NCI-H82 treated with DMSO at 0.1 percent for 48 hours (cell line): ENCODE data around the gene HSPB7.
"Not testable (repeated sequence)": the region's sequence is repeated elsewhere in the genome, so short reads cannot be mapped to it uniquely, and the experiment has no call there.

Source experiments
- DNase-seq: peaks from one replicate; lab custom pipeline; 2025; ENCODE audit not compliant: unreplicated experiment; lab: John Stamatoyannopoulos, UW

HSPB7 gene

DNA sequence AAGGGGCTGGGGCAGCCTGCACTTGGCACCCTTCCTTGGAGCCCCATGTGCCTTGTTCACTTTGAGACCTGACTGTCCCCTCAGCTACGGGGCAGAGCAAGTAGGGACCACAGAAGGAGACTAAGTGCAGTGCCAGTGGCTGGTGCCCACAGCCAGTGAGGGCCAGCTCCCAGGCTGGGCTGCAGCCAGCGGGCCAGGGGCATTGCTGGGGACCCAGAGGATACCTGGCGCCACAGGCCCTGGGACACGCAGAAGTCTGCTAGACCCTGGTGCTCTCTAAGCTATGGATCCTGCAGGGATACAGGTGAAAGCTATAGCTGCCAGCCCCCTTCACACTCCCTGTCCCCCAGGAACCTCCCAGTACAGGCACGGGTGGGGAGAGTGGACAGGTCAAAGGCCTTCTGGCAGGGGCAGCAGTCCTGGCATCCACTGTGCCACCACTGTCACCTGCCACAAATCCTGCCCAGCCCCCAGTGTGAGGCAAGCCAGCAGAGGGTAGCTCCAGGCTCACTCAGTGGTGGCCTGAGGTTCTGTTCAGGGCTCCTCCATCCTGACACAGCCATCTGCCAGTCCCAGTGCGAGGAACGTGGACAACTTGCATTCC is 5.3 kb upstream of the HSPB7 start:
- DNase-seq: no peak

DNA sequence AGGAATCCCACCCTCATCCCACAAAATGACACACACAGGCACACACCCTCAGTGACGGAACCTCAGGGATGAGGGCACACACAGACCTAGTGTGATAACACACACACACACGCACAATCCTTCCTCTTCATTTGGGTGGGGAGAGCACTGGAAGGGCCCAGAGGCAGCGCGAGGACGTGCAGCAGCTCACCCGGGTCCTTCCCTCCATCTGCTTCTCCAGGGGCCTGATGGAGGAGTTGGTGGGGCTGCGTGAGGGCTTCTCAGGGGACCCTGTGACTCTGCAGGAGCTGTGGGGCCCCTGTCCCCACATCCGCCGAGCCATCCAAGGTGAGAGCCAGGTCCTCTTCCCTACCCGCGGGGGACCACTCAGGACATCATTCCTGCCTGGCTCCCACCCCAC is 4.5 kb upstream of the HSPB7 start:
- DNase-seq: no peak

DNA sequence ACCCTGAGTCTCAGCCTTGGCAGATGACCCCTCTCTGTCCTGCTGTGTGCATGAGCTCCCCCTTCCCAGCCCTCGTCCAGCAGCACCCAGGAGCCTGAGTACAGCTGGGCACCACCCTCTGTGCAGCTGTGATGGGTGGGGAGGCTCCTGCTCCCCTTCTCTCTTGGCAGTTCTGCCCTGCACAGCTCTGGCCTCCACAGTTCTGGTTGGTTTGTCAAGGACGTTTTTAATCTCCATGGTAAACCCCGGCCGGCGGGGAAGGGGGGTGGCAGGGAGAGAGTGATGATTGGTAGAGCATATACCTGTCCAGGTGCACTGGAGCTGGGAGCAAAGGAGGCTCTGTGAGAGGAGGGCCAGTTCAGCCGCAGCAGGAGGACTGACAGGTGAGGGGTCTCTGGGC is 3.8 kb upstream of the HSPB7 start, which contains the start of gene CLCNKA:
Gene CLCNKA (plus strand): TSS at position 356 of the 400 bp plus-strand sequence. CDS start 584 bp downstream, outside the sequence.
- no peak for DNase-seq

DNA sequence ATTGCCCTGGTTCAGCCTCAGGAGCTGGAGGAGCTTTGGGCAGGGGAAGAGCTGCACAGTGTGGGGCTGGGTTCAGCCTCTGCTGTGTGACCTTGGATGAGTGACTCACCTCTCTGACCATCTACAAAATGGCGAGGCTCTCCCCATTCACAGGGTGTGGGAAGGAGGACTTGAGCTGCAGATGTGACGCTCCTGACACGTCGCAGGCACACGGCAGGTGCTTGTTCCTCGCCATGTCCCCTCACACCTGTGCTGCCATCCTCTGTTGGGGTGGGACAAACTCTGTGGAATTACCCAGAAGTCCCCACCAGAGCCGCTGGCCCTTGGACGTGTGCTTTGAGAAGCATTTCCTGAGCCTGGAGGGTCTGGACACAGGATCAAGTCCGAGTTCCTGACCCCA is 3.0 kb upstream of the HSPB7 start:
- DNase-seq: not testable (repeated sequence)

DNA sequence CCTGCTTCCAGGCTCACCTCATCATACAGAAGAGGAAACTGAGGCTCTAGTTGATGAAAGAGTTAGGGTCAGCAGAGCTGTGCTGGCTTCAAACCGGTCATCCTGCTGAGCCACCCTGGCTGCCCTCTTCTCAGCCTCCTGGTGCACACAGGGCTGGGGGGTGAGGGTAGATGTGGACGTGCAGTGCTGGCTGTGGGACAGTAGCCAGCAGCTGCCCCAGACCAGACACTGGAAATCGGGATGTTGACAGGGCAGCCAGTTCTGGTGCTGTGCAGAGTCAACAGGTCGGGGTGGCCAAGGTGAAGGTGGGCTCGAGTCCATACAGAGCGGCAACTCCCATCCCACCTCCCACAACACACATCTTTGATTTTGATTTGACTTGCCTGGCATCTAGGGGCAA is 2.5 kb upstream of the HSPB7 start:
- no peak for DNase-seq

DNA sequence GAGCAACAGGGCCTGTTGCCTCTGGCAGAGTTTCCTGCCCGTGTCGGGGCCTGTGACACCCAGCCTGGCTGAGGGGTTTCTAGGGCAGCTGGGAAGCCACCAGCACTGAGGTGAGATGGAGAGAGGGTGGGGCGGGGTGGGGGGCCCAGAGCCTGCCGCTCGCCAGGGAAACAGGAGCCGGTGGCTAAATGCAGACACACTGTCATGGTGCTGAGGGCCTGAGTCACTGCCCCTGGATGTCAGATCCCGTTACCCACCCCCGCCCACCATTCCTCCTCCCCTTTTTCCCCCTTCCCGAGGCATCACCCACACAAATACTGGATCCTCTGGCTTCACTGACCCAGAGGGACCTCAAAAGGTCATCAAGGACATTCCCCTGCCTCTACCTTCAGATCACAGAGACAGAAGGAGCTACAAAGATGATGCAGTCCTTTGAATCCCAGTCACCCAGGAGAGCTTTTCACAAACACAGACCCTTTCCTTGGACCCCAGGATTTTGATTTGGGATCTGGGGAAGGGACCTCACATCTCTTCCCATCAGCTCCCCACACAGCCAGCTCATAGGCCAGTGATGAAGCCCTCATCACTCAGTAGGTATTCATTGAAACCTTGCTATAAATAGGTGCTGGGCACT is 1.9 kb upstream of the HSPB7 start:
- DNase-seq: no peak

DNA sequence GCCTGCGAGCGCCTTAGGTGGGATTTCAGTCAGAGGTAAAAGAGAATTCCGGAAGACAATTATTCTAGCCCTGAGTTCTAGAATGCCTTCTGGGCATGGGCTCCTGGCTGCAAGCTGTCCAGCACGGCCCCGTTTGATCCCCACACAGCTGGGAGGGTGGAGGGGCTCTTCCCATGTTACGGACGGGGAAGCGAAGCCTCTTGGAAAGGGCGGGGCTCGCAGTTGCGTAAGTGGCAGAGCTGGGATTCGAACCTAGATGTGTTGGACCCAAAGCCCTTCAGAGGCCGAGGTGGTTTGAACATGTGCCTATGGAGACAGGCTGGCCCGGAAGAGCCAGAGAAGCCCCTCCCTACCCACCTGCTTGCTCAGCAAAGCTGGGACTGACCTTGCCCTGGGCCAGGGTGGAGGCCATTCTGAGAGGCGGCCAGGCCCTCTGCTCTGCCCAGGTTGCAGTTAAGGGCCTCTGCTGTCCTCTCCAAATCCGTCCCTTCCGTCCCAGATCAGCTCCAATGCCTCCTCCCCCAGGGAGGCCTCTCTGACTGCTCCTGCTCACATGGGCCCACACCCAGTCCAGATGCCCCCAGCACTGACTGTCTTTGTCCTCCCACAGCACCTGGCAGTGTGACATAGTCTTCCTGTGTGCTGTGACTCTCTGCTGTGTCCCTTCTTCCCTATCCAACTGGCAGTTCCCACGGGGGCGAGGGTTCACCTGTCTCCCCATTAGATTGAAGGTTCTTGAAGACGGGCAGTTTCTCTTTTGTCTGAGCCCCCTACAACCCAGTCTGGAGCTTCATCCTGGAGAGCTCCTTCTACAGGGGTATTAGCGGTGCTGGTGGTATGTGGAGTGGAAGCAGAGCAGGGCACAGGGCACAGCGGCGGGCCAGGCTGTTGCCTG is 1.2 kb upstream of the HSPB7 start:
- no peak for DNase-seq

DNA sequence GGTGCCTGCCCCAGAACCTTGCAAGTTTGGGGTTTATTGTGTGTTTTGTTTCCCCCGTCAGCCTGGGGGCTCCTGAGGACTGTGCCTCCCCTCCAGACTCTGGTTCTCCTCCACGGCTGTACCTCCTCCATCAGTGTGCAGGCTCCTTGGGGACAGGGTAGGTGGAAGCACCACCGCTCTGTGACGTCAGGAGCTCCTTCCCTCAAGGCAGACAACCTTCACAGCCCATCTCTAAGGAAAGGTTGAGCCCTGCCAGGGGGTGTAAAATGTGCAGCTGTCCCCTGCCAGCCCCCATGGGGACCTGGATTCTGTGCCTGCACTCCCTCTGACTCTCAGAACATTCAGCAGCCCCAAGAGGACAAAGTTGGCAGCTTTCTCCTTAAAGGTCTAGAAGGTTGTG is 465 bp upstream of the HSPB7 start:
- DNase-seq: no peak

DNA sequence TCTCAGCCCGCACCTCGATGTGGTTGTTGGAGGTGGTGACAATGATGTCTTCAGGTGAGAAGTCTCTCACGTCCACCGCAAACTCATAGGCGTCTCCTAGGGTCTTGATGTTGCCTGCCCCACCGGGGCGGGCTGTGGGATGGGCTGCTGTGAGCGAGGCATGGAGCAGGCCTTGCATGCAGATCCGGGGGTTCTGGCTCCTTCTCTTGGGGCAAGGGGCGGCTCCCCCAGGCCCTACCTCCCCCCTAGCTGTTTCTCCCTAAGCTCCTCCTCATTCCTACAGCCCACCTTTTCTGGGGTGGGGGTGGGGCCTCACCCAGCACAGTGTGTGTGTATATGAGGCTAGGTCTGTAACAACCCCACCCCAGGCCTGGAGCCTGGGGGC is 775 bp downstream of the HSPB7 start:
- DNase-seq: no peak

DNA sequence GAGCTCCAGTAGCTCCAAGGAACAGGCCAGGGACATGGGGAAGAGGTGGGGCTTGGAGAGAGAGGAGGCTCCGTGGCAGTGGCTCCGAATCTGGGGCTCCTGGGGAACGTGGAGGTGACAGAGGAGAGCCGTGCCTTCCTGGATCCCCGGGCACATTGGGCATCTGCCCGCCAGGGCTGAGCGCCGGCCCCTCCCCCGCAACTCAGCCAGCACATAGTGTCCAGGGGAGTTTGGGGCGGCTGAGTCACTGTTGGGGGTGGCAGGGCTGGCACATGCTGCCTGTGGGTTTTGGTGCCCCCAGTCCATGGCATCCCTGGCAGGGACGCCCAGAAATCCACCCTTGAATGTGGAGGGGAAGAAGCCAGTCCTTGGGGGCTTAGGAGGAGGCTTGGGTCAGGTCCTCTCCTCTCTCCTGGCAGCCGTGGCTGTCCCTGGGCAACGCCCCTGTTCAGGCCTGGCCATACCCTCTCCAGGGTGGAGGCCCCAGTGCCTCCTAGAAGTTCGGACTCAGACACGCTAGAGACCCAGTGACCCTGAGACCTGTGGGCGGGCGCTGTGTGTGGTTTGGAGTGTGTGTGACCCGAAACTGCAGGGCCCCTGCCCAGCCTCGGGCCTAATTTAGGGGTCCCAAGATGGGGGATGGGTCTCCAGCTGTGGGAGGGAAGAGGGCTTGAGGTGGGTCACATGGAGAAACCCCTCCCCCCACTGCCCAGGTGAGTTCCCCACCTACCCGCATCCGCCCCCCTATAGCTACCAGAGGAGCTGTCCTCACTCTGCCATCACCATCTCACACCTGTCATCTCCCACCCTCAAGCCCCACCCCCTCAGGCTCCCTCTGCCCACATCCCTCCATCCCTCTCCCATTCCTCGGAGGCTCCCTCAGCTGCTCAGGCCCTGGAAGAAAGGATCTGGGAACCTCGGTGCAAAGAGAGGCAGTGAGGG is 1.6 kb downstream of the HSPB7 start:
- DNase-seq: no peak

DNA sequence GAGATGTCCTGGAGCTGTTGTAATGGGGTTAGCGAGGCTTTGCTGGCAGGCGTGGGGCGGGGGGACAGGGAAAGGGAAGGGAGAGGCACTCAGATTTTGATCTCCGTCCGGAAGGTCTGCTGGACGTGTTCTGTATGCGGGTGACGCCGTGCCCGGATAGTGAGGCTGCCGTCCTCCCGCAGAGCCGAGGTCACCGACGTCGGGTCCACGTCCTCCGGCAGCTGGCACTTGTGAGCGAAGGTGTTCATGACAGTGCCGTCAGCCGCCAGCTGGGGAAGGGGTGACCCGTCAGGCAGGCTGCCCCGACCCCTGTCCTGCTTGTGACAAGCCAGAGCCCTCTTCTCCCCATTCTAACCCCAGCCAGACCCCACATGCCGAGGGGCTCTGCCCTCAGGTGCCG is 2.4 kb downstream of the HSPB7 start:
- no peak for DNase-seq

DNA sequence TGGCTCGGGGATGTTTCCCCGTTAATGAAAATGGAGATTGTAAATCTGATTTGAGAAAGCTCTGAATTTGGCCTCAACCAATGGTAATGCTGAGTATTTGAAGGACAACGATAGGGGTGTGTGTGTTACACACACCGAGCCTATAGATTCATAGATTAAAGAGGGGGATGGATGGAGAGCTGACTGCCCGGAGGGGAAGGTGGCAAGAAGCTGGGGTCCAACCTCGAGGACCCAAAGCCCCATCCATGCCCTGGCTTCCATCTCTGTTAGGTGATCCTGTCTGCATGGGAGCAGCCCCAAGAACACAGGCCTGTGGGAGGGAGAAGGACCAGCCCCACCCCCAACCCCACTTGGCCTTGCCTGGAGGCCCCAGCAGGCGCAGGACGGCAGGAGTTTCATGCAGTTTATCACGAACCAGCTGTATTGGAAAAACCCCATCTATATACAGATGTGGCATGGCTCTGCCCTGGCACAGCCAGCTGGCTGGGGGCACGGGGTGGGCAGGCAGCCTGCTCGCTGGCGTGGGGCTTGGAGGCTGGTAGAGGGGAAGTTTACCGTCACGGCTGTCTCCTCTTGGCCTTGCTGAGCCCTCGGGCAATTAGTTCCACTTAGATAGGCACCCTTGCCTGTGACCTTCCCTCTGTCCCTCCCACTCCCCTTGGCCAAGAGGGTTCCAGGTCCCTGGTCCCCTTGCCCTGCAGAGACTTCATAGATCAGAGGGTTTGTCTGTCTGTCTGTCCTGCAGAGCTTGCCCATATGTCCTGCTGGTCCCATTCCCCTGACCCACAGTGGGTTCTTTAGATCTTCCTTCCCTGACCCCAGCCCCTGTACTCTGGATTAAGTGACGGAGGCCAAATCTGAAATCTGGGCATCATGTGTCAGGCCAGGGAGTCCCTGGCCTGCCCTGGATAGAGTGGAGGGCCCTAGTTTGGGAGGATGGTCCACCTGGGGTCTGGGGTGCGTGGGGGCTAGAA is 3.0 kb downstream of the HSPB7 start:
- DNase-seq: no peak

DNA sequence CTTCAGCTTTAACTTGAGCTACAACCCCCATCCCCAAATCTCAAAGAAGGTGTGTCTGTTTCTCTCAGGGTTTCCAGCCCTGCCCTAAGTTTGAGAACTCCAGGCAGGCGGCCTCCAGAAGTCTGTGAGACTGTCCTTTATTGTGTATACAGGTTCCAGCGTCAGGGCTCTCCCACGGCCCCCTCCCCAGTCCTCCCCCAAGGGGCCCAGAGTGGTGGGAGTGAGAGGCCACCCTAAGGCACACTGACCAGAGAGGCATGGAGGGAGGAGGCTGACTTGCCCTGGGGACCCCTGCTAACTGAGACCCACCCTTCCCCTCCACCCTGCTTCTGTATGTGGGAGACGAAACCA is 4.0 kb downstream of the HSPB7 start:
- DNase-seq: no peak

DNA sequence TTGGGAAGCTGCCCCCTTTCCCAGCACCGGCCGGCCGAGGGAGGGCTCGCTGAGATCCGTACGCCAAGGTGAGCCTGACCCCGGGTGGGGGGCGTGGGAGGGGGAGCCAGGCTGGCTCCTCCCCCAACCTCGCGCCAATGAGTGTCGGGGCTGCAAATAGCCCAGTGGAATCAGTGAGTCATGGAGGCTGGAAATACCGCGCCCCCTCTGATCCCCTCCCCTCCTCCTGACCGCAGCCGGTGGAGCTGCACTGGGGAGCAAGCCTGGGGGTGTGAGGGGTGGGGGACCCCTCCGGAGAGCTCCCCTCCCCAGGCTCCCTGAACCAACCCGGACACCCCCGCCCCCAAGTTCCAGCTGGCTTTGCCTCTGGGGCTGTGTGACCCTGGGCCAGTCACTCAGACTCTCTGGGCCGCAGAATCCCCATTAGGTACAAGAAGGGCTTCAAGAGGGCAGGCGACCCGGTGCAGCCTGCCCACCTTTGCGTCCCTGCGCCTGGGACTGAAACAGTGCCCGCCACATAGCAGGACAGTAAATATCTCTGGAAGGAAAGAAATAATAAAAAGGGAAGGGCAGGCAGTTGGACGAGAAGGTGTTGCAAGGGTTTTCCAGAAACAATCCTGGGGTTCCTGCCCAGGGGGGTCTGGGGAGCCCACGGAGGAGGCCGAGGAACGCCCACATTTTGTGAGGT is 4.5 kb downstream of the HSPB7 start:
- no peak for DNase-seq

DNA sequence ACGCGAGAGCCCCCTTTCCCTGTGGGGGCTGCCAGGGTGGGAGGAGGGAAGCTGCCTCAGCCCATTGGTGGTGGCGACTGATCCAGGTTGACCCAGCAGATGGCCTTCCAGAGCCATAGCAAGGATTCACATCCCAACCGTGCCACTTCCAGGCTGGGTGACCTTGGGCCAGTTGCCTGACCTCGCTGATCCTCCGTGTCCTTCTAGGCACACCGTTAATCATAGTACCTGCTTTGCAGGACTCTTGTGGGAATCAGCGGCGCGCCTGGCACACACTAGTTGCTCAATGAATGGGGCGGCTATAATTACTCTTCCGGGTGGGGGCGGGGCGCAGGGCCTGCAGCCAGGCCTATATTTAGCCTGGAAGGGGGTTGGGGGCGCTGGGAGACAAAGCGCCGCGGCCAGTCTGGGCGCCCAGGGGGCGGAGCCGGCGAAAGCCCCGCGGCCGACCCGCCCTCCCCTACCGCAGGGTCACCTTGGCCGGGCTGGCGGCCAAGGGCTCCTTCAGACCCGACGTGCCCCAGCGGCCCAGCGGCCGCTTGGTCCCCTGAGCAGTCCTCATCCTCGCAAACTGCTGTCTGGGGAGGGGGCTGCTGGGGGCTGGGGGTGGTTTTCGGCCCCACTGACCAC is 5.1 kb downstream of the HSPB7 start:
- no peak for DNase-seq

DNA sequence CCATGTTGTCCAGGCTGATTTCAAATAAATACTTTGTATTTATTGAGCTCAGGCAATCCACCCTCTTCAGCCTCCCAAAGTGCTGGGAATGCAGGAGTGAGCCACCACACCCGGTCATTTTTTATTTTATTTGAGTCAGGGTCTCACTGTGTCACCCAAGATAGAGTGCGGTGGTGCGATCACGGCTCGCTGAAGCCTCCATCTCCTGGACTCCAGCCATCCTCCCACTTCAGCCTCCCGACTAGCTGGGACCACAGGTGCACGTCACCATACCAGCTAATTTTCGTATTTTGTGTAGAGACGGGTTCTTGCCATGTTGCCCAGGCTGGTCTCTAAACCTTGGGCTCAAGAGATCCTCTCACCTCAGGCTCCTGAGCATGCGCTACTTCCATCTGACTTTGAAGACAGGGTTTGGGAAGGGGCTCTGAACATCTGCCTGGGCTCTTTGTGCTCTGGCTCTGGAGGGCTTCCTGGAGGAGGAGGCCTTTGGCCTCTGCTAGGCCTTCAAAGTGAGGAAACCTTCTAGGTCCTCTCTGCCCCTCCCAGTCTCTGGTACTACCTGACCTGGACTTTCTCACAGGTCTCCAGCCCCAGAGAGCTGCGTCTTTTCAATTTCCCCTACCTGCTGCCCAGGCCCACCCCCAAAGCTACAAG is 5.8 kb downstream of the HSPB7 start:
- no peak for DNase-seq

DNA sequence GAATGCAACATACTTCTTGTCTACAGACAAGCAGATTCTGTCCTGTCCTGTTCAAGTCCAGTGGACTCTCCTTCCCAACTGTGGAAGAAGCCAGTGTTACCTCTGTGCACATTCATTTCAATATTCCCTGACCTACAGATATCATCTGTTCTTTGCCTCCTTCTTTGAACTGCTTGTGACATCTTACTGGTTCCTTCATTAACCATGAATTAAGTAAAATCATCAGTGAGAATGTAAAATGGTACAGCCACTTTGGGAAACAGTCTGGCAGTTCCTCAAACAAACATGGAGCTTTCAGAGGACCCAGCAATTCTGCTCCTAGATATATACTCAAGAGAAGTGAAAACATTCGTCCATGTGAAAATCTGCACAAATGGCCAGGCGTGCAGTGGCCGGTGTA is 7.0 kb downstream of the HSPB7 start:
- no peak for DNase-seq

DNA sequence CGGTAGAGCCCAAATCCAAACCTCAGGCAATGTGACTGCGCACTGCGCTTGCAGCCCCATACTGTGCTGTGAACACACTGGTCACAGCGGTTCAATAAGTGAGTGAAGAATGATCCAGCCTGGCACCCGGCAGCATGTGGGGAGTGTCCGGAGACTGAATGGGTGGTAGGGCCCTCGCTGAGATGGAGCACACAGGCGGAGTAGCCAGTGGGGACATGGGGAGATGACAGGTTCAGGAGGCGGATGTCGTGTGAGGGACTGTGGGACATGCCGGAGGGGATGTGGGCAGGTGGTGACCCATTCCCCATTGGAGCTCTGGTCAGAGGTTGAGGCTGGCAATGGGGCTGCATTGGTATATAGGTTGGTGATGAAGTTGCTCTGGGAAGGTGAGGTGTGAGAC is 8.2 kb downstream of the HSPB7 start:
- no peak for DNase-seq
